Hepatic stellate cell (primary cell): Measurements from ENCODE around the gene SLC6A7.
A peak's percentile ranks its signal among the peaks of the same experiment; 100 is the strongest.

Experiments
- DNase-seq: peaks from one replicate; pipeline ENCODE4 v3.0.0; 2011; ENCODE audit warnings: low spot score

Gene SLC6A7

GRCh38 chr5:150190987-150191386, 1.1 kb downstream of the SLC6A7 start:
- DNase-seq: no peak

- DNase-seq: no peak
These were observed 2.6 kb downstream of the SLC6A7 start for GRCh38 chr5:150192462-150192861.

DNA sequence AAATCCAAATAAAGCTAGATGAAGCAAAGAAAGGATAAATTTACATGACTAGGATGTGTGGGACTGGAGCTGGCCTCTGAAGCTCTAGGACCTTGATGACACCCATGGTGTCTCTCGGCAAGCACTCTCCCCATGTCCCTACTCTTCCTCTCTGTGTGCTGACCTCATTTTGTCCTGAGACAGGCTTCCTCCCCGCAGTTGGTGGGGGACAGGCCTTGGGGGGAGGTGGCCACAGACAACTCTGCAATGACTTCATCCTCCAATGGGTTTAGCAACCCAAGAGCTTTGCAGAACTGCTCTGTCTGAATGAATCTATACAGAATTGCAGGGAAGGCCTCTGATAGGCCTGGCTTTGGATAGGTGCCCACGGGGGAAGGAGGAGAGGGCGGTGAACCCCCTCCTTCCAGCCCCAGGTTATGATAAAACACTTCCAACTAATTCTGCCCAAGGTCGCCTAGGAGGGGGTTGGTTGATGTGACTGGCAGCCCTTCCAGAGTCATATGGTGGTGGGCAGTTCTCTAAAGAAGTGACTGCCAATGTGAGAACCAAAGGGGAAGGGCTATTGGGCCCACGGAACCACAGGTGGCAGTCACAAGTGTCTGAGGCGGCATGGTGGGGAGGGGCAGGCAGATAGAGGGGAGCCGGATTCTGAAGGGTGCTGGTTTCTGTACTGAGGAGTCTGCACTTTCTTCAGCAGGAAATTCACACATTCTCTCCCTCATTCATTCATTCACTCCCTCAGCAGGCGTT, 6.0 kb downstream of the SLC6A7 start:
- no peak for DNase-seq

- no peak for DNase-seq
These were observed 6.7 kb downstream of the SLC6A7 start for GRCh38 chr5:150196514-150196913.

DNA sequence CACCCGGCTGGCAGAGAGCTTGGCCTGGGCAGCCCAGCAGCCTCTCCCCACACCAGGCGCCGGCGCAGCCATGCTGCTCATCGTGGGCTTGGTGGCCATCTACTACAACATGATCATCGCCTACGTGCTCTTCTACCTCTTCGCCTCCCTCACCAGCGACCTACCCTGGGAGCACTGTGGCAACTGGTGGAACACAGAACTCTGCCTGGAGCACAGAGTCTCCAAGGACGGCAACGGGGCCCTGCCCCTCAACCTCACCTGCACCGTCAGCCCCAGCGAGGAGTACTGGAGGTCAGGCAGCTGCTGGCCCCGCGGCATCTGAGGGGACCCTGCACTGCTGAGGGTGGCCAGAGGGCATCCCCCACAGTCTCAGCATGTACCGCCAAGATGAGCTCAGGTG, 7.1 kb downstream of the SLC6A7 start:
- no peak for DNase-seq

DNA sequence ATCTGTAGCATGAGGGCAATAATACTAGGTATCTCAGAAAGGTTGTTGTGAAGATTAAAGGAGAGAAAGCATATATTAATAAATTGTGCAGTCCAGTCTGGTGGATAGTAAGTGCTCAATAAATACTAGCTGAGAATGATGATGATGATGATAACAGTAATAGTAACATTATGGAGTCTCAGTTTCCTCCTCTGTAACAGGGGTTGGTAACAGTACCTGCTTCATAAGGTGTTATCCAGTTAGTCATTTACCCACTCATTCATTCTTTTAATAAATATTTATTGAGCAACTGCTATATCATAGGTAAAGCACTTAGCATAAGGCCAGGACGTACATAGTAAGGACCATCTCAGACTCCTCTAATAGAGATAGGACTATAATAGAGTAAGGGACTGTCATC, 7.6 kb downstream of the SLC6A7 start:
- DNase-seq: no peak

- no peak for DNase-seq
These were observed 12.6 kb downstream of the SLC6A7 start for GRCh38 chr5:150202501-150202900.

DNA sequence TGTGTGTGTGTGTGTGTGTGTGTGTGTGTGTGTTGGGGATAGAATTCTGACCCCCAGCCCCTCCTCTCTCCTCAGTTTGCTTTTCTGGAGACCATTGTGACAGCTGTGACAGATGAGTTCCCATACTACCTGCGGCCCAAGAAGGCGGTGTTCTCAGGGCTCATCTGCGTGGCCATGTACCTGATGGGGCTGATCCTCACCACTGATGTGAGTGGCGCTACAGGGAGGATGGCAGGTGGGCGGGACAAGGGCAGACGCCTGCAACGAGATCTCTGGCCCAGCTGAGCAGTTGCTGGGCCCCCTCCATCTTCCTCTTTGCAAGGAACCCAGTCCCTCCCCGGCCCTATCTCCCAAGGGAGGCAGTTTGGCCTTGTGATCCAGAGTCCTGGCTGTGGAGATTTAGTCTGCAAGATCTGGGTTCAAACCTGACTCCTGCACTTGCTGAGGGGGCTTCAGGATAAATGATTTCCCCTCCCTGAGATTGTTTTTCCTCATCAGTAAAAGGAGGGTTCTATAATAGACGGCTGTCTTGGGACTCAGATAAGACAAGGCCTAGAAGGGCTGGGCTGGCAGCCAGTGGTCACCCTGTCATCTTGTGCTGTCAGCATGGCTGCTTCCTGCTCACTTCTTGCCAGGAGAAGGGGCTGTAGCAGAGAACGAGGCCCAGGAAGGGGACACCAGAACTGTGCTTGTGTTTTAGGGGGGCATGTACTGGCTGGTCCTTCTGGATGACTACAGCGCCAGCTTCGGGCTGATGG, 14.1 kb downstream of the SLC6A7 start:
- DNase-seq: no peak

GRCh38 chr5:150204590-150204960, 14.7 kb downstream of the SLC6A7 start:
- DNase-seq: no peak

- DNase-seq: no peak
These were observed 16.4 kb downstream of the SLC6A7 start for GRCh38 chr5:150206098-150206778.

- DNase-seq: no peak
These were observed 16.9 kb downstream of the SLC6A7 start for GRCh38 chr5:150206779-150207115.

DNA sequence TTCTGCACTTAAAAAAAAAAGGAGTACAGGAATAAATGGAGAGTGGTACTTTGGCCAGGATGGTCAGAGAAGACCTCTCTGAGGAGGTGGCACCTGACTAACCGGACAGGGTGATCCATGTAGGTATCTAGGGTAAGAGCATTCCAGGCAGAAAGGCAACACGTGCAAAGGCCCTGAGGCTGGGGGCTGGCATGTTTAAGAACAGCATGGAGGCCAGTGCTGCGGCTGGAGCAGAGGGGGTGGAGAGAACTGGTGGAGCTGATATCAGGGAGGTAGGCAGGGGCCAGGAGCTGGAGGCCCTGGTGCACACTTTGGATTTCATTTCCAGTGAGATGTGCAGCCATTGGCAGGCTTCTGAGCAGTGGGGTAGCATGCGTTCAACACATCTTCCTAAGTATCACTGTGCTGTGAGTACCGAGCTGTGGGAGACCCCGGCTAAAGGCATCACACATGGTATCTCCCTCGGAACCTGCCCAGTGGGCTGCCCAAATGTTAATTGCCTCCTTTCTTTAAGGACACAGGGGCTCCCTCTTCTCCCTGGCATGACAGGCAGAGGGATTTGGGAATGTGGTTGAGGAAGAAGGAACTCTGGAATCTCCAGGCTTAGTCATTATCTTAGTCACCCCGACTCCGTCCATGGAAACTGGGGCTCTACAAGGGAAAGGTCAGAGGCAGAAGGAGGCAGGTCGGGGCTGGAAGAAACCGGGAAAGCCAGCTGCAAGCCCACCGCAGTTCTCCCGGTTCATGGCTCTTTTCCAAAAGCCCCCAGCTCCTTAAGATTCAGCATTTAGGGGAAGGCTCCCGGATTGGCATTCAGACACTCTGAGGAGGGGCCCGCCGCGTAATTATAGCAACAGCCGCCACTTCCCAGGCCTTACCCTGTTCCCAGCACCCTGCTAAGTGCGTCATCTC, 18.6 kb downstream of the SLC6A7 start:
- DNase-seq: peak; percentile 91

- DNase-seq: peak; percentile 97
These were observed 19.3 kb downstream of the SLC6A7 start for GRCh38 chr5:150209099-150209635.

GRCh38 chr5:150210644-150211043, 20.8 kb downstream of the SLC6A7 start:
- DNase-seq: no peak

DNA sequence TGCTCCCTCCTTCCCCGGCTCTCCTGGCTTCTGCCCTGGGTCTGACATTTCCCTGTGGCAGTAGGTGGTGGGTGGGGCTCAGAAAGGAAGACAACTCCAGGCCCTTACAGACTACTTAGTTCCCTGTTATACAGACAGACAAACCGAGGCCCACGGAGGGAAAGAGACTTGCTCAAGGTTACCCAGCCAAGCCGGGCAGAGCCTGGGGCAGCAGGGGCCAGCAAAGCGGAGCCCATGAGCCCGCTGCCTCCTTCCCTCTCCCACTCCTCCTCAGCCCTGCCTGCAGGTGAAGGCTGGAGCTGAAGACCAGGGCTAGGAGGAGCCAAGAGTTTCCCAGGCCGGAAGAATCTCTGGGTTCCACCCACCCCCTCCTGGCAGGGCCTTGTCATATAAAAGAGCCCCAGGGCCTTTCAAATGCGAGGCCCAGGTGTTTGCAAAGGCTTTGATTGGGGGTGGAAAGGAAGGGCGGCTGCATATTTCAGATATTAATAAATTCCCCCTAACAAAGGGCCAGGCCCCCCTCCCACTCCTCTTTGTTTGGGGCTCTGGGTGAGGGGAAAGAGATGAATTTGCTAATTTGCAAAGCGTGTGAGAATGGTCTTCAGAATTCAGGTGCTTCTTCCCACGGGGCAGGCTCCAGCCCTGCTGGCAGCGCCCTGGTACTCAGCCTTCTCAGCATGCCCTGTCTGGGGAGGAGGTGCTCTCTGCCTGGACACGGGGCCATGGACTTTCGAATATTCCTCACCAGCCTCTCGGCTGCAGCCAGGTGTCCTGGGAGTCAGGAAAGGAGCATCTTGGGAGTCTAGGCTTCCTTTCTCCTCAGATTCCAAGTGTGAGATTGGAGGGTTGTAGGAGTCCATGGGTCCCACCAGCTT, 21.5 kb downstream of the SLC6A7 start:
- no peak for DNase-seq

DNA sequence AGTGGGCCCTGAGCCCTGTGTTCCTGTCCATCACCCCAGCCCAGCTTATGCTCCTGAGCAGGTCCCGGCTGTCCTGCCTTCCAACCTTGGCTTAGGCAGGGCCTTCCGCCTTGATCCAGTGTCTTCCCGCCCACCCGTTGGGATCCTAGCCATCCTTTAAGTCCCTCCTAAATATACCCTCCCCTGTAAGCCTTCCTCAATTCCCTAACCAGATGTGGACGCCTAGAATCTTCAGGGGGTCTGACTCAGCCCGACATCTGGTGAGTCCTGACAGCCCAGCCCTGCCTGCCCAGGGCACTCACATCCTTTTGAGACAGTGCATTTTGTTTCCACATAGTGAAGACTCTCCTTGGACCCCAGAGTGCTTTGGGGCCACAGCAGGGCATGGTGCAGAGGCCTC, 23.7 kb downstream of the SLC6A7 start:
- no peak for DNase-seq

DNA sequence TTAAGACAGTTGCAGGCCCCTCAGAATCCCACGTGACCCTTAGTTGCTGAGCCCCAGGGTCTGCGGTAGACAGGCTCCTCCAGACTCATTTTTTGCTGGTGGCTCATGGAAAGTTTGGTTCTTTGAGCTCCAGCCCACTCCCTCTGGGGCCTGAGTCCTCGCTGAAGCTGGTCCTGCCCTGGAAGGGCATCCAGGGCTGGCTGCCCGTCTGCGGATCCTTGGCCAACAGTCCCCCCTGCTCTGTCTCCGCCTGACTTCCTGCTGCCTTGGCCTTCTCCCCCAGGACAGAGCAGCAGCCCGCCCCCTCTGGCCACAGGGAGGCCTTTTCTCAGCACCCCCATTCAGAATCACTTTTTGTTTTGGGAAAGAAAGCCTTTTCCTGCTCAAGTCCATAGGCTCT, 24.4 kb downstream of the SLC6A7 start:
- DNase-seq: peak; percentile 68

- DNase-seq: no peak
These were observed 26.4 kb downstream of the SLC6A7 start for GRCh38 chr5:150215979-150216944.

DNA sequence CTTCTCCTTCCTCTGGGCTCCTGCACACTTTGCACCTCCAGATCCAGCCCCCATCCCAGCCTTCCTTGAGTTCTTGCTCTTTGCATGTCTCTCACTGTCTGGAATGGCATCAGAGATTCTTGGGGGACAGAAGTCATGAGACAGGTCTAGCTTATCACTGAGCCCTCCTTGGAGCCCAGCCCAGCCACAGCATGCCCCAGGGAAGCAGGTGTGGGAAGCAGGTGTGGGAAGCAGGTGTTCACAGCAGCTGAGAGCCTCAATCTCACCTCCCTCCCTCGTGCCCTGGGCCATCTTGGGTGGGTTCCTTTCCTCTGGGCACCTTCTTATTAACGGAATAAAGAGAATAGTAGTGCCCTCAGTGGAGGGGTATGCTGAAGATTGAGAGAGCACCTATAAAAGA, 27.2 kb downstream of the SLC6A7 start:
- DNase-seq: no peak
